Large intestine (tissue), 3 donors: Measurements from ENCODE around the gene TUBA4B. TPM values are rescaled to one million over a fixed set of nuclear protein-coding genes. Genes with fewer than 3 reads are reported as not detected.

ENCODE experiments used
- DNase-seq, 2 donors: peaks; one replicate each; pipeline versions ENCODE4 v3.0.0 to v3.0.0-alpha.2; 2013
- H3K27ac ChIP-seq: one replicate; pipeline ENCODE4 v1.5.1; 2013; ENCODE audit warnings: low read length
- H3K27me3 ChIP-seq: 2 replicates; pipeline ENCODE4 v1.6.1; 2013; ENCODE audit warnings: low read length; ENCODE audit not compliant: control insufficient read depth, insufficient read depth
- H3K36me3 ChIP-seq: 2 replicates; pipeline ENCODE4 v1.6.1; 2013; ENCODE audit warnings: low read length; ENCODE audit not compliant: control insufficient read depth, insufficient read depth
- H3K4me1 ChIP-seq: one replicate; pipeline ENCODE4 v1.6.1; 2013; ENCODE audit warnings: low read length; ENCODE audit not compliant: control insufficient read depth, insufficient read depth
- H3K4me3 ChIP-seq: one replicate; pipeline ENCODE4 v1.5.1; 2013; ENCODE audit warnings: low read length
- H3K9me3 ChIP-seq: one replicate; pipeline ENCODE4 v1.6.1; 2013; ENCODE audit warnings: mild to moderate bottlenecking, low read depth, low read length, moderate library complexity; ENCODE audit not compliant: control insufficient read depth
- WGBS: methylation state at CpG from one replicate; pipeline ENCODE4 v1.1.5; 2013; ENCODE audit warnings: low lambda C conversion rate; ENCODE audit not compliant: insufficient coverage; 5-methylcytosine and 5-hydroxymethylcytosine counted together
- polyA plus RNA-seq: library from polyadenylated mRNA; unstranded; fragments of 120-200 nt; gene quantifications from one replicate; pipeline ENCODE4 v1.2.1, GENCODE V29; 2013

The TUBA4B gene
- polyA plus RNA-seq, 1 donor = not detected

- Histone ChIP-seq H3K36me3 (no peaks in the 10 kb centered on the region), H3K27ac (no peak overlapping the region), H3K4me1 (no peaks in the 10 kb centered on the region), H3K9me3 (no peaks in the 10 kb centered on the region), H3K27me3 (peaks cover 13% of the 10 kb centered on the region), H3K4me3 (no peak overlapping the region)
- no peak for DNase-seq
- WGBS = 100% methylated on average over 1 of the region's 5 CpGs
Measured at GRCh38 chr2:219261024-219261855, 8.2 kb downstream of the TUBA4B start.

- WGBS = no CpG with 5 or more reads among the region's 5 CpGs
- no peak for DNase-seq
Measured at GRCh38 chr2:219266232-219266631, 13.2 kb downstream of the TUBA4B start.

GRCh38 chr2:219266886-219267285 lies 13.8 kb downstream of the TUBA4B start:
- no peaks in the 10 kb centered on the region for H3K27me3 ChIP-seq
- peaks cover 17% of the 10 kb centered on the region for H3K4me1 ChIP-seq
- no peak for DNase-seq
- no peaks in the 10 kb centered on the region for H3K9me3 ChIP-seq
- no peak overlapping the region for H3K27ac ChIP-seq
- no CpG with 5 or more reads among the region's 1 CpG for WGBS
- H3K4me3 ChIP-seq = no peak overlapping the region
- no peaks in the 10 kb centered on the region for H3K36me3 ChIP-seq

More at GRCh38 chr2:219266232-219266631, 13.2 kb downstream of the TUBA4B start:
- no peak overlapping the region for H3K27ac ChIP-seq
- H3K4me1 ChIP-seq = peaks cover 17% of the 10 kb centered on the region
- no peaks in the 10 kb centered on the region for H3K9me3 ChIP-seq
- no peaks in the 10 kb centered on the region for H3K36me3 ChIP-seq
- no peak overlapping the region for H3K4me3 ChIP-seq
- H3K27me3 ChIP-seq = peaks cover 5% of the 10 kb centered on the region

- no peaks in the 10 kb centered on the region for H3K36me3 ChIP-seq
Measured at GRCh38 chr2:219268294-219268693, 15.3 kb downstream of the TUBA4B start.

GRCh38 chr2:219269362-219270054 lies 16.5 kb downstream of the TUBA4B start:
- Histone ChIP-seq H3K9me3 (no peaks in the 10 kb centered on the region), H3K27ac (no peak overlapping the region), H3K36me3 (no peaks in the 10 kb centered on the region), H3K4me1 (peaks cover 17% of the 10 kb centered on the region), H3K4me3 (no peak overlapping the region), H3K27me3 (no peaks in the 10 kb centered on the region)
- no CpG with 5 or more reads among the region's 8 CpGs for WGBS
- peak; percentile 85 to 91 for DNase-seq

More at GRCh38 chr2:219268294-219268693, 15.3 kb downstream of the TUBA4B start:
- DNase-seq = no peak
- Histone ChIP-seq H3K4me1 (peaks cover 17% of the 10 kb centered on the region), H3K27ac (no peak overlapping the region), H3K27me3 (no peaks in the 10 kb centered on the region), H3K9me3 (no peaks in the 10 kb centered on the region), H3K4me3 (no peak overlapping the region)
- no CpG with 5 or more reads among the region's 2 CpGs for WGBS

GRCh38 chr2:219270055-219270372 lies 17.0 kb downstream of the TUBA4B start:
- no peak overlapping the region for H3K4me3 ChIP-seq
- peaks cover 17% of the 10 kb centered on the region for H3K4me1 ChIP-seq
- H3K27me3 ChIP-seq = no peaks in the 10 kb centered on the region
- no peak overlapping the region for H3K27ac ChIP-seq
- H3K9me3 ChIP-seq = no peaks in the 10 kb centered on the region
- peak in 1 of 2 donors; percentile 39 for DNase-seq
- WGBS = no CpG with 5 or more reads among the region's 5 CpGs
- no peaks in the 10 kb centered on the region for H3K36me3 ChIP-seq

GRCh38 chr2:219271021-219271420 lies 18.0 kb downstream of the TUBA4B start:
- no CpG with 5 or more reads among the region's 2 CpGs for WGBS
- Histone ChIP-seq H3K4me3 (no peak overlapping the region), H3K27me3 (no peaks in the 10 kb centered on the region), H3K9me3 (no peaks in the 10 kb centered on the region), H3K27ac (no peak overlapping the region), H3K4me1 (peaks cover 17% of the 10 kb centered on the region), H3K36me3 (no peaks in the 10 kb centered on the region)
- DNase-seq = no peak

GRCh38 chr2:219272356-219272755 lies 19.3 kb downstream of the TUBA4B start:
- Histone ChIP-seq H3K4me3 (no peak overlapping the region), H3K9me3 (no peaks in the 10 kb centered on the region), H3K4me1 (peaks cover 17% of the 10 kb centered on the region), H3K36me3 (no peaks in the 10 kb centered on the region), H3K27me3 (no peaks in the 10 kb centered on the region), H3K27ac (no peak overlapping the region)
- no peak for DNase-seq
- no CpG with 5 or more reads among the region's 4 CpGs for WGBS

GRCh38 chr2:219272995-219273394 lies 20.0 kb downstream of the TUBA4B start:
- peaks cover 20% of the 10 kb centered on the region for H3K4me1 ChIP-seq
- no peaks in the 10 kb centered on the region for H3K9me3 ChIP-seq
- H3K4me3 ChIP-seq = no peak overlapping the region
- no peak for DNase-seq
- H3K36me3 ChIP-seq = no peaks in the 10 kb centered on the region
- no peaks in the 10 kb centered on the region for H3K27me3 ChIP-seq
- no peak overlapping the region for H3K27ac ChIP-seq
- WGBS = no CpG with 5 or more reads among the region's 2 CpGs

- H3K27me3 ChIP-seq = no peaks in the 10 kb centered on the region
- DNase-seq = no peak
- WGBS = no CpG with 5 or more reads among the region's 3 CpGs
- peaks cover 26% of the 10 kb centered on the region for H3K4me1 ChIP-seq
- H3K27ac ChIP-seq = no peak overlapping the region
- H3K4me3 ChIP-seq = no peak overlapping the region
- H3K36me3 ChIP-seq = no peaks in the 10 kb centered on the region
- H3K9me3 ChIP-seq = no peaks in the 10 kb centered on the region
Measured at GRCh38 chr2:219273937-219274336, 20.9 kb downstream of the TUBA4B start.
